RWPE1 (cell line): Measurements from ENCODE around the gene FMOD.

Experiments used
- CTCF ChIA-PET: fragments of 350-600 bp; sonication (Branson Sonifier 250); formaldehyde crosslinking; extraction: SDS; loops from one replicate; lab custom pipeline; 2021; lab: Yijun Ruan, JAX
- POLR2A ChIA-PET: fragments of 400-600 bp; formaldehyde crosslinking; extraction: SDS; loops from one replicate; lab custom pipeline; 2020; ENCODE audit warnings: antibody characterized with exemption; ENCODE audit not compliant: low non-redundant PET; lab: Yijun Ruan, JAX
- DNase-seq: peaks from one replicate; pipeline ENCODE4 v3.0.0; 2012; ENCODE audit warnings: low spot score
- H3K27ac ChIP-seq: fragments of 450-650 bp; 2 replicates; pipeline ENCODE4 v1.5.1; 2017
- CTCF ChIP-seq: fragments of 450-650 bp; conservative IDR thresholded peaks from 2 replicates; pipeline ENCODE4 v1.5.1; 2017; ENCODE audit warnings: low read depth, mild to moderate bottlenecking

The FMOD gene

DNA sequence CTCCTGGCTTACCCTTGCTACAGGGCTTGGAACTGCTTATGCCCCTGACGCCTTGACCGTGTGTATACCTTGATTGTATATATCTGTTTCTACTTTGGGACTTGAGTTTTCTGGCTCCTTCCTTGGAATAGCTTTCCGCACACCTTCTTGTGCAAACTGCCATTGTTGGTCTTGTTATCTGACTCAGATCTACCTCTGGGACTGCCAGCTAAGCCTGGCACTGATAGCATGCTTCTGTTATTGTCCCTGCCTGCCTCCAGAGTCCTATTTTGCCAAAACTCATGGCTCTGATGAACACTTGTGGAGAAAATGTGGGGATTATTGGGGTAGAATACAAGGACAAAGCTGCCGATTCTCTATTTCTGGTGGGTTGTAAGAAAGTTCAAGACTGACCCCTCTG, 15.4 kb downstream of the FMOD start:
- no peak for TF ChIP-seq CTCF
- H3K27ac ChIP-seq: no peak overlapping the region
- ChIA-PET POLR2A (no interaction called here), CTCF (interaction anchor here (0.6 to 15.9 kb wide), 7 partner anchors 28 to 441 kb away, joined by 3 to 291 read pairs (median 4); no protein-coding TSS in a partner anchor)
- DNase-seq: no peak

GRCh38 chr1:203331224-203331623, 19.7 kb downstream of the FMOD start:
- POLR2A ChIA-PET: no interaction called here
- CTCF ChIA-PET: interaction anchor here (1.1 to 15.9 kb wide), 2 partner anchors 61 to 157 kb away, joined by 3 to 291 read pairs; no protein-coding TSS in a partner anchor
- no peak overlapping the region for H3K27ac ChIP-seq
- no peak for DNase-seq
- TF ChIP-seq CTCF: no peak

DNA sequence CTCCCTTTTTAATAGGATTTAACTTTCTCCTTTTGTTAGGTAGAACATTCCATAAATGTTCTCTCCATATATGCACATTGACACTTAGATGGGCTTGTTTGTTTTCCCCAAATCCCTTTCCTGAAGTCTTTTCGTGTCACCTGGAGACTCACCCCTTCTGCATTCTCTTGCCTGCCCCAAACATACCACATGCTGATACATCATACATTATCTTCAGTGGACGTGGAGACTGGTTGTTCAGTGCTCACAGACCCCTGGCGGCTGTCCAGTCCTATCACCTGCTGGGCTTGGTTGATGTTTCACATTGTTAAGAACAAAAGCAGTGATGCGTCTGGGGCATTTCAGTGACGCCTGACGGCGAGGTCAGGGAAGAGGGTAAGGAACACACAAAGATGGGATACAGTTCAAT, 22.2 kb downstream of the FMOD start:
- ChIA-PET CTCF (interaction anchor here (0.7 to 2.2 kb wide), 3 partner anchors 8 to 159 kb away, joined by 3 to 14 read pairs (median 4); no protein-coding TSS in a partner anchor), POLR2A (no interaction called here)
- no peak for TF ChIP-seq CTCF
- H3K27ac ChIP-seq: no peak overlapping the region
- DNase-seq: no peak

GRCh38 chr1:203327684-203328457, 23.1 kb downstream of the FMOD start:
- TF ChIP-seq CTCF: peak; percentile 35
- ChIA-PET POLR2A (interaction anchor here (0.6 to 2.0 kb wide), 2 partner anchors 21 to 55 kb away, joined by 4 to 17 read pairs; no protein-coding TSS in a partner anchor), CTCF (interaction anchor here (0.5 to 4.7 kb wide), 16 partner anchors 9 to 281 kb away, joined by 3 to 40 read pairs (median 6); no protein-coding TSS in a partner anchor)
- H3K27ac ChIP-seq: peak overlapping the region; percentile 90
- DNase-seq: peak; percentile 69

DNA sequence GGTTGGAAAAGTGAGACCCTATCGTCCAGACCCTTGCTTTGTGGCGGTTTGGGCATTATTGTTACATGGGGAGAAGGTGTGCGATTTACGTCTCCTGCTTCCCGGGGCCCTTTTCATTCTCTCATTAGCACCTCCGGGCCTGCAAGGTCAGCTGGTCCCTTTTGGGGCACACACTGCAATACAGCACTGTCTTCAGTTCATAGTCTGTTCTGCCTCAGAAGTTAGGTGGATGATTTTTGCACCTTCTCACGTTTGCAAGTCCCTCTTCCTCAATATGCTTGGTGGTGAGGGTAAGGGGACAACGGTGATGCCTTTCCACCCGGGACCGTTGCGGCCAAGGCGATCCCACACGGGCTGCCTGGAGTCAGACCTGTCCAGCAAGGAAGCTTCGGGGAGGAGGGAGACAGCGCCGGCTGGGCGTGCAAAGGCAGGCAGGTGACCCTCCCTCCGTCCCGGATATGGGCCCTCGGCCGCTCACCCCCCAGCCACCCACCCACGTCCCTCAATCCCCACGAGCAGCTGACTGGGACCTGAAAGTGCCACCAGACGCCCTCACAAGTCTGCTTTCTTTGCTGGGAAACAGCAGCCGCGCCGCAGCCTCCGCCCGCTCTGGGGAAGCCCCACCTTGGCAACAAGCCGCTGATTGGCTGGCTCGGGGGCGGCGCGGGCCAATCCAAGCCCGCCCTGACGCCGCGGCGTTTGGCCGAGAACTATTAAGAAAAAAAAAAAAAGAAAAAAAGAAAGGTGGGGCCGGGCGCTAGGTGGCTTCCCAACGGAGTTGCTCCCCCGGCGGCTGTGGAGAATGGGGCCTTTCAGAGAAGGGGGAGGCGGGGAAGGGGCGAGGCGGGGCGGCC, 23.9 kb downstream of the FMOD start:
- peak; percentile 99 for DNase-seq
- TF ChIP-seq CTCF: no peak
- POLR2A ChIA-PET: interaction anchor here (0.6 to 2.0 kb wide), 3 partner anchors 18 to 54 kb away, joined by 3 to 17 read pairs (median 4); no protein-coding TSS in a partner anchor
- CTCF ChIA-PET: interaction anchor here (0.6 to 4.7 kb wide), 16 partner anchors 10 to 279 kb away, joined by 3 to 40 read pairs (median 6); no protein-coding TSS in a partner anchor
- peak overlapping the region; percentile 90 for H3K27ac ChIP-seq
